Activated T-helper 17 cell treated with anti-CD3 and anti-CD28 coated beads, Interleukin-2, amount 50 U/mL, for 72 hours (primary cell): ENCODE data around the gene AGBL4. TPM values are rescaled to one million over a fixed set of nuclear protein-coding genes. Genes with fewer than 3 reads are reported as not detected.
"Not testable (repeated sequence)": the region's sequence is repeated elsewhere in the genome, so short reads cannot be mapped to it uniquely, and the experiment has no call there.

Source experiments
- ATAC-seq: fragments of 150-1000 bp; cut with Tn5 transposase; replicated peaks from 2 replicates; pipeline ENCODE4 v1.10.0; 2021; ENCODE audit warnings: mild to moderate bottlenecking, moderate library complexity
- H3K27ac Mint-ChIP-seq: one replicate; pipeline ENCODE4 v1.8.0; 2022; ENCODE audit warnings: mixed read lengths
- H3K27me3 Mint-ChIP-seq: one replicate; pipeline ENCODE4 v1.8.0; 2022; ENCODE audit warnings: mixed read lengths
- H3K36me3 Mint-ChIP-seq: one replicate; pipeline ENCODE4 v1.8.0; 2022; ENCODE audit warnings: low read depth, mild to moderate bottlenecking, mixed read lengths
- H3K4me1 Mint-ChIP-seq: one replicate; pipeline ENCODE4 v1.8.0; 2022; ENCODE audit warnings: mixed read lengths
- H3K4me3 Mint-ChIP-seq: one replicate; pipeline ENCODE4 v1.8.0; 2022; ENCODE audit warnings: mild to moderate bottlenecking, mixed read lengths
- H3K9me3 Mint-ChIP-seq: one replicate; pipeline ENCODE4 v1.8.0; 2022; ENCODE audit warnings: mixed read lengths
- total RNA-seq, 2 donors: library from RNA; stranded (reverse); gene quantifications; one replicate each; pipeline ENCODE4 v1.2.3, GENCODE V29; 2022

AGBL4 gene
- total RNA-seq, 2 donors from 2014 or later, result not detected

DNA sequence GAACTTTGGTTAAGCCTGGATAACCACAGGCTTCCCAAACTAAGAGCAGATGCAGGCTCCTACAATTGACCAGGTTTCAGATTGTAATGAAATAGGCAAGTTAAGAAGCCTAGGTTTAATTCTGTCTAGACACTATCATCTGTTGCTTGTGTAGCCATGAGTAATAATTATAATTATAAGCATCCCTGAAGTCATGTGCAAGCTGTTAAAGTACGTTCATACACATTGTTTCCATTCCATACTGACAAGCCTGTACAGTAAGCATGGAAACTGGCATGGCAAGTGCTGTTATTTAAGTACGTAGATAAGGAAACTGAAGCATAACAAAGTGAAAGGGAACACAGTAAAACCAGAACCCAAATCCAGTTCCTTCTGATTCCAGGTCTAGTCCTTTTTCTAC lies 689.8 kb downstream of the AGBL4 start:
- Mint-ChIP-seq H3K27me3 (no peaks in the 10 kb centered on the region), H3K36me3 (no peaks in the 10 kb centered on the region), H3K4me1 (no peaks in the 10 kb centered on the region), H3K4me3 (no peak overlapping the region), H3K9me3 (peaks cover 4% of the 10 kb centered on the region), H3K27ac (no peak overlapping the region)
- no peak for ATAC-seq

DNA sequence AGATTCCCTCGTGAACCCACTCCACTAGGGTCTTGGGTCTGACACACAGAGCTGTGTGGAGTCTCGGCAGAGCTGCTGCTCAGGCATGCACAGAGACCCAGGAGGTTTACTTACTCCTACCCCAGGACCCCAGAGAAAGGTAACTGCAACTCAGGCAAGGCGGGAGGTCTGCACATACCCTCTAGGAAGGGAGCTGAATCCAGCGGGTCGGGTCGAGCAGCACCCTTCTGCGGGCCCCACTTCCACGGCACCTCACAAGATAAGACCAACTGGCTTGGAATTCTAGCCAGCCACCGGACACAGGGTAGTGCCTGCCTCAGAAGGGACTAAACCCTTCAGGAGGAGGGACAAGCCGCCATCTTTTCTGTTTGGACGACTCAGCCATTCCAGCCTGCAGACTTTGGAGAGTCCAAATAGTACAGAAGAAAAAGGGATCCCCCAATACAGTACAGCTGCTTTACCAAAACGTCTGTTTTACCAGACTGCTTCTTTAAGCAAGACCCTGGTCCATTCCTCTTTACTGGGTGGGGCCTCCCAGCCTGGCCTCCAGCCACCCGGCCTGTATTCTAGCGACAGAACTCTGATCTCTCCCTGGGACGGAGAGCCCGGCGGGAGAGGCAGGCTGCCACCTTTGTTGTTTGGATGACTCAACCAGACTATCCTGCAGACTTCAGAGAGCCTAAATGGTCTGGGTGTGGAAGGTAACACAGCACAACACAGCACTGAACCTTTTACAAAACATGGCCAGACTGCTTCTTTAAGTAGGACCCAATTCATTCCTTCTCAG lies 692.5 kb downstream of the AGBL4 start:
- peaks cover 4% of the 10 kb centered on the region for H3K9me3 Mint-ChIP-seq
- H3K27me3 Mint-ChIP-seq, result no peaks in the 10 kb centered on the region
- ATAC-seq, result no peak
- H3K4me1 Mint-ChIP-seq, result no peaks in the 10 kb centered on the region
- no peaks in the 10 kb centered on the region for H3K36me3 Mint-ChIP-seq
- H3K27ac Mint-ChIP-seq, result no peak overlapping the region
- no peak overlapping the region for H3K4me3 Mint-ChIP-seq

DNA sequence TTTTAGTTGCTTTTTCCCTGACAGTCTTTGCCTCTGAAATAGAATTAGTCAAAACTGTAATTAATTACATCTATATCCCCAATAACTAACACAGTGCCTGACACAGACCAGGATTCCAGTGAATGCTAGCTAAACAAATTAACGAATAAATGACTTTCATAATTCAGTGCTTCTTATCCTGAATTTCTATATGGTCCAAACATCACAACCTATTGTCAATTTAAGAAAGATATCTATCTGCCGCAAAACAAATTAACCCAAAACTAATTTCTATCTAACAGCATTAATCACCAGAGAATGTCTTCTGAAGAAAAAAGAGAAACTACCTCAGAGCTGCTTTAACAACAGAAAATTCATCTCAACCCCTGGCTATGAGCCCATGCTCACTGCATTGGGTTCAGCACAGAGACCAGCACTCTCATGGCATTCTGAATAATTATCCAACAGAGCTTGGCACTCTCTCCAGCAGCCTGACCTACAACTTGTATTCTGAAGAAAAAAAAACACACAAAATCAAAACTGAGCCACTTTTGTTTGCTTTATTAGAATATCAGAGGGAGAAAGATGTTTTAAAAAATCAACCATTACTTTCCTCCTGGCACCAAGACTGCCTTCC lies 699.7 kb downstream of the AGBL4 start:
- Mint-ChIP-seq H3K9me3 (no peaks in the 10 kb centered on the region), H3K4me1 (no peaks in the 10 kb centered on the region), H3K4me3 (no peak overlapping the region), H3K27me3 (no peaks in the 10 kb centered on the region), H3K36me3 (no peaks in the 10 kb centered on the region), H3K27ac (no peak overlapping the region)
- ATAC-seq, result no peak

DNA sequence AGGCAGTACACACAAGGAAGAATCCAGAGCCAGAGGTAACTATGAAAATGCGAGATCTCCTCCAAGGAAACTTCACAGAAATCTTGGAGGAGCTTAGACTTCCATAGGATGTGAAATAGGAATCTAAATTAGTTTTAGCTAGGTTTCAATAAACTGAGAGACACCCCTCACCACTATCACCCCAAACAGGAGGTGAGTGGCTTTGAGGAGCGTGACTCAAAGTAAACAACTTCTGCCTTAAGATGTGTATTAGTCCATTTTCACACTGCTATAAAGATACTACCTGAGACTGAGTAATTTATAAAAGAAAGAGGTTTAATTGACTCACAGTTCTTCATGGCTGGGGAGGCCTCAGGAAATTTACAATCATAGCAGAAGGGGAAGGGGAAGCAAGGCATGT lies 703.3 kb downstream of the AGBL4 start:
- not testable (repeated sequence) for H3K27me3 Mint-ChIP-seq, H3K36me3 Mint-ChIP-seq, H3K9me3 Mint-ChIP-seq, ATAC-seq, H3K4me1 Mint-ChIP-seq, H3K27ac Mint-ChIP-seq, H3K4me3 Mint-ChIP-seq

DNA sequence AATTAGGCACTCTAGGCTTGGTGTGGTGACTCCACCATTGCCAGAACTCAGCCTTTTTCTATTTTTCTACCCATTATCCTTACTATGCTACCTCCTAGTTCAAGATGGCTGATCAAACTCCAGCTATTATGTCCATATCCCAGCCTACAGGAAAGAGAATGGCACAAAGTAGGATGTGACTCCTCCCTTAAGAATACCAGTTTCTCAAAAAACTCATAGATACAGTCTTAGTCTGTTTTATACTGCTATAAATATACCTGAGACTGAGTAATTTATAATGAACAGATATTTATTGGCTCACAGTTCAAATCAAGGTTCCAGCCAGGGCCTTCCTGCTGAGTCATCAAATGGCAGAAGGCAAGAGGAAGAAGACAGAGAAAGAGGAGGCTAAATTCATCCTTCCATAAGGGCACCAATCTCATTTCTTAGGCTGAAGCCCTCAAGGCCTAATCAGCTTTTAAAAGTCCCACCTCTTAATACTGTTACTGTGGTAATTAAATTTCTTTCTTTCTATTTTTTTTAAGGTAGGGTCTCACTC lies 704.3 kb downstream of the AGBL4 start:
- ATAC-seq, result no peak
- peaks cover 3% of the 10 kb centered on the region for H3K9me3 Mint-ChIP-seq
- no peaks in the 10 kb centered on the region for H3K36me3 Mint-ChIP-seq
- no peak overlapping the region for H3K4me3 Mint-ChIP-seq
- H3K27ac Mint-ChIP-seq, result no peak overlapping the region
- H3K27me3 Mint-ChIP-seq, result no peaks in the 10 kb centered on the region
- no peaks in the 10 kb centered on the region for H3K4me1 Mint-ChIP-seq

DNA sequence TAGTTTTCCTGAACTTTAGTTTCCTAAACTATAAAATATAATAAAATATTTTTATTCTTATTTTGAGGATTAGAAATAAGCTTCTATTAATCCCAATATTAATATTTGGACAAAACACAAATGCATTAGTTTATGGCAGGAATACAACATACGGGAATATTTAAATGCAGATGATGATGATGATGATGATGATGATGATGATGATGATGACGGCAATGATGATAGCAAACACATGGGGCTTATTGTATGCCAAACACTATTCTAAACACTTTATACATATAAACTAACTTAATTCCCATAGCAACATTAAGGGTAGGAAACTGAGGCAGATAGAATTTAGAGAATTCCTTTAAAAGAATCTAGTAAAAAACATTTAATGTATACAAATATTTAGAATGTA lies 705.5 kb downstream of the AGBL4 start:
- ATAC-seq, result no peak
- peaks cover 3% of the 10 kb centered on the region for H3K9me3 Mint-ChIP-seq
- no peaks in the 10 kb centered on the region for H3K4me1 Mint-ChIP-seq
- no peaks in the 10 kb centered on the region for H3K36me3 Mint-ChIP-seq
- no peak overlapping the region for H3K27ac Mint-ChIP-seq
- no peak overlapping the region for H3K4me3 Mint-ChIP-seq
- H3K27me3 Mint-ChIP-seq, result no peaks in the 10 kb centered on the region

DNA sequence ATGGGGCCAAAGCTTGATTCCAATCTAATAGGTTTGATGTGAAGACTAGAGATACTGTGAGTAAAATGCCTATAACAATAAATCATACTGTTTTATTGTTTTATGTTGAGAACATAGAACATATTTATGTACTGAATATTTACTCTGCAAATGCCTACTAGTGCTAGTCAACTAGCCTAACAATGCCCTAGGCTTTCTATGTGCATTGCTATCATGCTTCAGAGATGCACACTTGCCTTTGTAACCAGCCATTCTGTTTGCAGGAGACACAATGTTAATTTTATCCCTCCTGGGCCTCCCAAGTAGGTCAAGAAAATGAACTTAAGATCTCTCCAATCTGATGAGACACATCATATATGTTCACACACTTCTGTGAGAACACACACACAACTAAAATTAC lies 716.3 kb downstream of the AGBL4 start:
- H3K4me3 Mint-ChIP-seq, result no peak overlapping the region
- ATAC-seq, result no peak
- H3K9me3 Mint-ChIP-seq, result peaks cover 13% of the 10 kb centered on the region
- no peak overlapping the region for H3K27ac Mint-ChIP-seq
- H3K27me3 Mint-ChIP-seq, result peaks cover 4% of the 10 kb centered on the region
- H3K36me3 Mint-ChIP-seq, result no peaks in the 10 kb centered on the region
- H3K4me1 Mint-ChIP-seq, result no peaks in the 10 kb centered on the region

DNA sequence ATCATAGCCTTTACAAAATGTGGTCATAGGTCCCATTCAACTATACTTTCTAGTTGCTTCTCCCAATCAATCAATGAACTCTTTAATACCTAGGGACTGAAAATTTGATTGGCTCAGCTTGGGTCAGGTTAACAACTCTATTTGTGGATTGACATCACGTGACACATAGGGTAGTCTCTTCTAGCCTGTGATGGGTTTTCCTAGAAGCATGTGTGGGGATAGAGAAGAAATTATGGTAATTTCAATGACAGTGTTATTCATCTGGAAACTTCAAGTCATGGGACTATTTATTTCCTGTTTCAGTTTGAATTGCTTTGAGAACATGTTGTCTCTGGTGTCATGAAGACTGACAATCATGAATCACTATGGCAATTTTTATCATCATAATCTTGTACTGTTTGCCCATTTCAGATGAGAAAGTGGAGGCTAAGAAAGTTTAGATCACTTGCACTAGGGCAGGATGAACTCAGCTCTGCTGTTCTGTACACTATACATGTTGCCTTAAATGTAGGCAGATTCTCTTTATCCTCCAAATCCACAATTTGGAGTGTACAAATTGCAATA lies 717.2 kb downstream of the AGBL4 start:
- peak; percentile 44 for ATAC-seq
- Mint-ChIP-seq H3K9me3 (peaks cover 13% of the 10 kb centered on the region), H3K27ac (no peak overlapping the region), H3K36me3 (no peaks in the 10 kb centered on the region), H3K27me3 (peaks cover 4% of the 10 kb centered on the region), H3K4me3 (no peak overlapping the region), H3K4me1 (no peaks in the 10 kb centered on the region)

DNA sequence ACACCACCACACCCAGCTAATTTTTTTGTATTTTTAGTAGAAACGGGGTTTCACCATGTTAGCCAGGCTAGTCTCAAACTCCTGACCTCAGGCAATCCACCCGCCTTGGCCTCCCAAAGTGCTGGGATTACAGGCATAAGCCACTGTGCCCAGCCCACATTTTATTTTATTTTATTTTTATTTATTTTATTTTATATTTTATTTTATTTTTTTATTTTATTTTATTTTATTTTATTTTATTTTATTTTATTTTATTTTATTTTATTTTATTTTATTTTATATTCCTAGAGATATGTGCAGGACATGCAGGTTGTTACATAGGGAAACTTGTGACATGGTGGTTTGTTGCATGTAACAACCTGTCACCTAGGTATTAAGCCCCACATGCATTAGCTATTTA lies 721.4 kb downstream of the AGBL4 start:
- ATAC-seq, H3K4me3 Mint-ChIP-seq, H3K4me1 Mint-ChIP-seq, H3K27me3 Mint-ChIP-seq, H3K27ac Mint-ChIP-seq, H3K36me3 Mint-ChIP-seq: not testable (repeated sequence)
- peaks cover 17% of the 10 kb centered on the region for H3K9me3 Mint-ChIP-seq

DNA sequence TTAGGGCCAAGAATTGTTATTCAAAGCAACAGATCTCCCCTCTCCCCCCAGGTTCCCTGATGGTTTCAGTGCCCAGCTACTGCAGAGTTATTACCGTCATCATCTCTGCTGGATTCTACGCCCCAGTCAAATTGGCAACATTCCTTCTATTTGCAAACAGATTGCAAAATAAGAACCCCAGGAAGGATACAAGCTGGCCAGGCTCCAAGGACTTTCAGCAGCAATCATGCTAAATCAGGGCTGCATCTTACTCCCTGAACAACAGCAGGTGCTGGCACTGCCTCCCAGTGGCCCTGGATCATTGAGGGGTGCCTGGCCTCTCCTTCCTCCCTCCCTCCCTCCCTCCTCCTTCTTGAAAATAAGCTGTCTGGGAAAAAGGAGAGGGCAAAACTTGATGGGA lies 725.5 kb downstream of the AGBL4 start:
- Mint-ChIP-seq H3K27ac (no peak overlapping the region), H3K4me1 (no peaks in the 10 kb centered on the region), H3K27me3 (no peaks in the 10 kb centered on the region), H3K9me3 (peaks cover 11% of the 10 kb centered on the region), H3K36me3 (no peaks in the 10 kb centered on the region), H3K4me3 (no peak overlapping the region)
- ATAC-seq, result no peak

DNA sequence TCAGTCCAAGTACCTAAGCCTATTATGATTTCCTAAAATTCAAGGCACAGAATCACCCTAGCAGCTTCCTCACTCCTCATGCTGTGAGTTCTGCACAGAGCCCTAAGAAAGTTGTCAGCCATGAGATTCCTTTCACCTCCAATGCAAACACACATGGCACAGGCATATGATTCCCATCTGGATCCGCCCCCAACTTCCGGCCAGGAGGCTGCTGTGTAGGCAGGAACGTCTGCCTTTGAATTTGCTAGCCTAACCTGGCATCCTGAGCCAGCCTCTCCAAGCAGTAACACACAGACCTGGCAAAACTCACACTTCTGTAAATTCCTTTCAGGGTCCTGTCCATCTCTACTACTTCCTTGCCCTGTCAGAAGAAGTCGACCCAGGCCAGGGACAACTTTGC lies 726.0 kb downstream of the AGBL4 start:
- Mint-ChIP-seq H3K27ac (no peak overlapping the region), H3K4me3 (no peak overlapping the region), H3K36me3 (no peaks in the 10 kb centered on the region), H3K27me3 (no peaks in the 10 kb centered on the region), H3K4me1 (no peaks in the 10 kb centered on the region), H3K9me3 (peaks cover 10% of the 10 kb centered on the region)
- no peak for ATAC-seq

DNA sequence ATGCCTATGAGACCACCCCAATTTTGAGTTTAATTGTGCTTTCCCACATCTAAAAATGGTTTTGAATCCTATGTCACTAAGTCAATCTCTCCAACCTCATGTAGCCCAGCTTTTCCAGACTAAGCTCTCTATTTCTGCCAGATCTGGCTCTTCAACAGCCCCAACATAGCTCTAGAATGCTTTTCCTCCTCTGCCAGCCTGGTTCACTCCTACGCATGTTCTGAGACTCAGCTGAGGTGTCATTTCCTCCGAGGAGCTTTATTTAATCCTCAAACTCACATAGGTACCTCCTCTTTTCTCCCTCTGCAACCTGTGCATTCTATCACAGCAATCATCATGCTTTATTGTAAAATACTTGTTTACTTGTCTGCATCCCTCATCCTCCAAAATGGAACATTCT lies 729.2 kb downstream of the AGBL4 start:
- no peaks in the 10 kb centered on the region for H3K36me3 Mint-ChIP-seq
- H3K27me3 Mint-ChIP-seq, result no peaks in the 10 kb centered on the region
- peaks cover 8% of the 10 kb centered on the region for H3K9me3 Mint-ChIP-seq
- H3K4me3 Mint-ChIP-seq, result no peak overlapping the region
- no peaks in the 10 kb centered on the region for H3K4me1 Mint-ChIP-seq
- H3K27ac Mint-ChIP-seq, result no peak overlapping the region
- ATAC-seq, result no peak

DNA sequence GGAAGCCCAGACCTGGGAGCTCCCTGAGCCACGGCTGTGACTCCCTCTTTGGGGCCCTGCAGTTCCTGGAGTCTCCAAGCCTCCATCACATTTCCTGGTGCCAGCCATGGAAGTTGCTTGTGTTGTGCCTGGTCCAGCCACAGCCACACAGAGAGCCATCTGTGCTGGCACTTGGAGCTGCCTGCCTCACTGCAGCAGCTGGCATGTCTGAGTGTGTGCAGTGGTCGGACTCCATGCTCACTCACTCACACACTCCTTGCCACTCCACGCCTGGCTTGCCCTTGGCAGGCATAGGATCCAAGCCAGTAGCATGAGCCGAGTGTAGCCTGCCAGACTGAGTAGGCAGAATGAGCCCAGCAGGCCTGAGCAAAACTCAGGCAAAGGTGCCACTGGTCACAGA lies 730.7 kb downstream of the AGBL4 start:
- H3K4me1 Mint-ChIP-seq, result no peaks in the 10 kb centered on the region
- H3K4me3 Mint-ChIP-seq, result no peak overlapping the region
- peaks cover 8% of the 10 kb centered on the region for H3K9me3 Mint-ChIP-seq
- no peaks in the 10 kb centered on the region for H3K36me3 Mint-ChIP-seq
- no peaks in the 10 kb centered on the region for H3K27me3 Mint-ChIP-seq
- H3K27ac Mint-ChIP-seq, result no peak overlapping the region
- ATAC-seq, result no peak

DNA sequence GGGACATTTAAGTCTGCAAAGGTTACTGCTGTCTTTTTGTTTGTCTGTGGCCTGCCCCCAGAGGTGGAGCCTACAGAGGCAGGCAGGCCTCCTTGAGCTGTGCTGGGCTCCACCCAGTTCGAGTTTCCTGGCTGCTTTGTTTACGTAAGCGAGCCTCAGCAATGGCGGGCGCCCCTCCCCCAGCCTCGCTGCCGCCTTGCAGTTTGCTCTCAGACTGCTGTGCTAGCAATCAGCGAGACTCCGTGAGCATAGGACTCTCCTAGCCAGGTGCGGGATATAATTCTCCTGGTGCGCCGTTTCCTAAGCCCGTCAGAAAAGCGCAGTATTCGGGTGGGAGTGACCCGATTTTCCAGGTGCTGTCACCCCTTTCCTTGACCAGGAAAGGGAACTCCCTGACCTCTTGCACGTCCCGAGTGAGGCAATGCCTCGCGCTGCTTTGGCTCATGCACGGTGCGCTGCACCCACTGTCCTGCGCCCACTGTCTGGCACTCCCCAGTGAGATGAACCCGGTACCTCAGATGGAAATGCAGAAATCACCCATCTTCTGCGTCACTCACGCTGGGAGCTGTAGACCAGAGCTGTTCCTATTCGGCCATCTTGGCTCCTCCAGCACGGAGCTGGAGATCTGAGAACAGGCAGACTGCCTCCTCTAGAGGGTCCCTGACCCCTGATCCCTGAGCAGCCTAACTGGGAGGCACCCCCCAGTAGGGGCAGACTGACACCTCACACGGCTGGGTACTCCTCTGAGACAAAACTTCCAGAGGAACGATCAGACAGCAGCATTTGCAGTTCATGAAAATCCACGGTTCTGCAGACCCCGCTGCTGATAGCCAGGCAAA lies 766.3 kb downstream of the AGBL4 start:
- not testable (repeated sequence) for H3K27me3 Mint-ChIP-seq, ATAC-seq, H3K27ac Mint-ChIP-seq, H3K4me3 Mint-ChIP-seq, H3K36me3 Mint-ChIP-seq, H3K4me1 Mint-ChIP-seq
- peaks cover 17% of the 10 kb centered on the region for H3K9me3 Mint-ChIP-seq
